GM23338 (cell line): ENCODE results near the gene CLEC4E. TPM values are rescaled to one million over a fixed set of nuclear protein-coding genes. Genes with fewer than 3 reads are reported as not detected.

ENCODE experiments used
- ATAC-seq: fragments of 200-7000 bp; cut with Tn5 transposase; 3 replicates; pipeline ENCODE4 v1.9.1; 2020
- DNase-seq: peaks from one replicate; pipeline ENCODE4 v3.0.0-alpha.2; 2015; ENCODE audit warnings: low spot score
- H2AFZ ChIP-seq: fragments of 200-600 bp; sonication (generic); 2 replicates; pipeline ENCODE4 v1.8.0; 2016; ENCODE audit warnings: antibody characterized with exemption, mild to moderate bottlenecking, moderate library complexity
- H3F3A ChIP-seq: fragments of 200-600 bp; sonication (generic); replicated peaks from 2 replicates; pipeline ENCODE4 v1.8.0; 2017; ENCODE audit warnings: antibody characterized with exemption, mixed run types, low read depth
- H3K27ac ChIP-seq: fragments of 200-600 bp; sonication (generic); 2 replicates; pipeline ENCODE4 v1.6.1; 2016; ENCODE audit warnings: low read depth
- H3K27me3 ChIP-seq: fragments of 200-600 bp; sonication (generic); 2 replicates; pipeline ENCODE4 v1.8.0; 2016; ENCODE audit warnings: mild to moderate bottlenecking, mixed run types, moderate library complexity; ENCODE audit not compliant: insufficient read depth
- H3K36me3 ChIP-seq: fragments of 200-600 bp; sonication (generic); 2 replicates; pipeline ENCODE4 v1.8.0; 2016; ENCODE audit warnings: mild to moderate bottlenecking; ENCODE audit not compliant: insufficient read depth
- H3K4me1 ChIP-seq: fragments of 200-600 bp; sonication (generic); 2 replicates; pipeline ENCODE4 v1.8.0; 2016; ENCODE audit warnings: mild to moderate bottlenecking, moderate library complexity; ENCODE audit not compliant: insufficient read depth
- H3K4me2 ChIP-seq: fragments of 200-600 bp; sonication (generic); 2 replicates; pipeline ENCODE4 v1.7.1; 2017; ENCODE audit warnings: mixed run types
- H3K4me3 ChIP-seq: fragments of 200-600 bp; sonication (generic); 2 replicates; pipeline ENCODE4 v1.6.1; 2016; ENCODE audit warnings: mixed run types
- H3K79me2 ChIP-seq: fragments of 200-600 bp; sonication (generic); replicated peaks from 2 replicates; pipeline ENCODE4 v1.8.0; 2017; ENCODE audit warnings: mild to moderate bottlenecking; ENCODE audit not compliant: insufficient read depth
- H3K9me2 ChIP-seq: fragments of 200-600 bp; sonication (generic); 2 replicates; pipeline ENCODE4 v1.8.0; 2017; ENCODE audit not compliant: insufficient read depth
- H4K20me1 ChIP-seq: fragments of 200-600 bp; sonication (generic); replicated peaks from 2 replicates; pipeline ENCODE4 v1.8.0; 2017; ENCODE audit warnings: mild to moderate bottlenecking; ENCODE audit not compliant: insufficient read depth
- H3K27ac Mint-ChIP-seq: 2 replicates; pipeline ENCODE4 v1.8.0; 2020; ENCODE audit warnings: inconsistent platforms, mild to moderate bottlenecking, moderate library complexity, mixed read lengths
- H3K27me3 Mint-ChIP-seq: 3 replicates; pipeline ENCODE4 v1.8.0; 2022; ENCODE audit warnings: low read depth, mild to moderate bottlenecking, moderate library complexity, mixed read lengths, inconsistent platforms; ENCODE audit not compliant: insufficient read depth, poor library complexity
- H3K36me3 Mint-ChIP-seq: 3 replicates; pipeline ENCODE4 v1.8.0; 2021; ENCODE audit warnings: low read depth, mild to moderate bottlenecking, inconsistent platforms, moderate library complexity, mixed read lengths
- H3K4me1 Mint-ChIP-seq: 3 replicates; pipeline ENCODE4 v1.8.0; 2020; ENCODE audit warnings: mild to moderate bottlenecking, inconsistent platforms, mixed read lengths
- H3K4me3 Mint-ChIP-seq: 3 replicates; pipeline ENCODE4 v1.8.0; 2021; ENCODE audit warnings: moderate library complexity, mild to moderate bottlenecking, inconsistent platforms, mixed read lengths
- H3K9me3 Mint-ChIP-seq: 3 replicates; pipeline ENCODE4 v1.8.0; 2020; ENCODE audit warnings: moderate library complexity, mild to moderate bottlenecking, inconsistent platforms, mixed read lengths
- CREB1 ChIP-seq: fragments of 250-450 bp; sonication (Bioruptor Pico); IDR thresholded peaks from 2 replicates; pipeline ENCODE4 v1.5.0; 2020; ENCODE audit warnings: low read depth, mild to moderate bottlenecking, moderate library complexity
- EZH2 ChIP-seq: fragments of 200-600 bp; sonication (generic); IDR thresholded peaks from one replicate; pipeline ENCODE4 v1.8.0; 2017; ENCODE audit warnings: antibody characterized with exemption, mild to moderate bottlenecking, low read depth; ENCODE audit not compliant: unreplicated experiment
- EZH2phosphoT487 ChIP-seq: fragments of 200-600 bp; sonication (generic); IDR thresholded peaks from one replicate; pipeline ENCODE4 v1.8.1; 2018; ENCODE audit warnings: antibody characterized with exemption; ENCODE audit not compliant: unreplicated experiment
- JUNB ChIP-seq: IDR thresholded peaks from one replicate; pipeline ENCODE4 v1.6.1; 2016; ENCODE audit warnings: antibody characterized with exemption; ENCODE audit not compliant: unreplicated experiment
- NANOG ChIP-seq: IDR thresholded peaks from 2 replicates; pipeline ENCODE4 v1.6.1; 2016; ENCODE audit warnings: antibody characterized with exemption, borderline replicate concordance
- POLR2AphosphoS5 ChIP-seq: IDR thresholded peaks from 2 replicates; pipeline ENCODE4 v1.6.1; 2016; ENCODE audit warnings: antibody characterized with exemption, low read depth
- REST ChIP-seq: IDR thresholded peaks from one replicate; pipeline ENCODE4 v1.6.1; 2018; ENCODE audit warnings: antibody characterized with exemption; ENCODE audit not compliant: unreplicated experiment
- STAT1 ChIP-seq: IDR thresholded peaks from one replicate; pipeline ENCODE4 v1.6.1; 2016; ENCODE audit warnings: antibody characterized with exemption; ENCODE audit not compliant: unreplicated experiment
- ZNF114 ChIP-seq: fragments of 250-450 bp; sonication (Bioruptor Pico); IDR thresholded peaks from 2 replicates; pipeline ENCODE4 v1.5.0; 2020; ENCODE audit warnings: mild to moderate bottlenecking, moderate library complexity
- ZNF331 ChIP-seq: fragments of 250-450 bp; sonication (Bioruptor Pico); IDR thresholded peaks from 2 replicates; pipeline ENCODE4 v1.5.0; 2020; ENCODE audit warnings: low read depth, mild to moderate bottlenecking, moderate library complexity
- polyA plus RNA-seq: library from polyadenylated mRNA; unstranded; fragments of >200 nt; fragmentation: Nextera tagmentation; extraction: Ambion mirVana; gene quantifications from 2 replicates; pipeline ENCODE4 v1.2.1, GENCODE V29; 2016
- total RNA-seq: library from RNA; depleted of rRNA; stranded (reverse); fragments of >200 nt; shearing (Covaris generic); gene quantifications from 2 replicates; pipeline ENCODE4 v1.2.3, GENCODE V29; 2014
- TF ChIP-seq, protein P1 (sequence below), 2 experiments: fragments of 200-600 bp in 1 of 2; sonication (generic) in 1 of 2; conservative IDR thresholded peaks; 2 replicates each; pipeline versions ENCODE4 v1.5.1 to v1.6.1; 2016 to 2017; ENCODE audit warnings: antibody characterized with exemption in 2 of 2, low read depth in 2 of 2, mild to moderate bottlenecking in 2 of 2, moderate library complexity in 1 of 2
- TF ChIP-seq, protein P2 (sequence below): IDR thresholded peaks from 2 replicates; pipeline ENCODE4 v1.6.1; 2016; ENCODE audit warnings: antibody characterized with exemption
- TF ChIP-seq, protein P3 (sequence below): fragments of 250-450 bp; sonication (Bioruptor Pico); IDR thresholded peaks from 2 replicates; pipeline ENCODE4 v1.5.0; 2020; ENCODE audit warnings: mild to moderate bottlenecking, moderate library complexity

The CLEC4E gene
- total and polyA plus RNA-seq, 2 experiments from 2014 or later = not detected

- no peak overlapping the region; the same call in 1 of the 2 replicates for H3K27ac Mint-ChIP-seq
Observed at GRCh38 chr12:8563356-8563755, 22.7 kb upstream of the CLEC4E start.

More at GRCh38 chr12:8563356-8563755, 22.7 kb upstream of the CLEC4E start:
- Histone ChIP-seq H4K20me1 (no peaks in the 10 kb centered on the region), H2AFZ (no peak overlapping the region), H3K27ac (peak overlapping the region; percentile 68), H3K4me2 (peak overlapping the region; percentile 8; the same call in 1 of the 2 replicates), H3F3A (no peaks in the 10 kb centered on the region), H3K79me2 (no peaks in the 10 kb centered on the region), H3K4me1 (peaks cover 29% of the 10 kb centered on the region), H3K27me3 (no peaks in the 10 kb centered on the region), H3K9me2 (no peaks in the 10 kb centered on the region), H3K36me3 (no peaks in the 10 kb centered on the region), H3K4me3 (no peak overlapping the region)
- DNase-seq (peak; percentile 33), ATAC-seq (peak; percentile 72)
- Mint-ChIP-seq H3K27me3 (no peaks in the 10 kb centered on the region), H3K9me3 (peaks cover 26% of the 10 kb centered on the region), H3K4me1 (peaks cover 28% of the 10 kb centered on the region), H3K36me3 (peaks cover 19% of the 10 kb centered on the region), H3K4me3 (peak overlapping the region; percentile 6; the same call in 1 of the 3 replicates)
- no peak for TF ChIP-seq CREB1
- TF ChIP-seq REST = no peak
- TF ChIP-seq POLR2AphosphoS5 = no peak
- no peak for TF ChIP-seq STAT1
- TF ChIP-seq ZNF114 (CRISPR knock-in tag) = no peak
- TF ChIP-seq EZH2 = no peak
- no peak for TF ChIP-seq EZH2phosphoT487
- no peak for TF ChIP-seq ZNF331 (CRISPR knock-in tag)
- TF ChIP-seq, protein P1, sequence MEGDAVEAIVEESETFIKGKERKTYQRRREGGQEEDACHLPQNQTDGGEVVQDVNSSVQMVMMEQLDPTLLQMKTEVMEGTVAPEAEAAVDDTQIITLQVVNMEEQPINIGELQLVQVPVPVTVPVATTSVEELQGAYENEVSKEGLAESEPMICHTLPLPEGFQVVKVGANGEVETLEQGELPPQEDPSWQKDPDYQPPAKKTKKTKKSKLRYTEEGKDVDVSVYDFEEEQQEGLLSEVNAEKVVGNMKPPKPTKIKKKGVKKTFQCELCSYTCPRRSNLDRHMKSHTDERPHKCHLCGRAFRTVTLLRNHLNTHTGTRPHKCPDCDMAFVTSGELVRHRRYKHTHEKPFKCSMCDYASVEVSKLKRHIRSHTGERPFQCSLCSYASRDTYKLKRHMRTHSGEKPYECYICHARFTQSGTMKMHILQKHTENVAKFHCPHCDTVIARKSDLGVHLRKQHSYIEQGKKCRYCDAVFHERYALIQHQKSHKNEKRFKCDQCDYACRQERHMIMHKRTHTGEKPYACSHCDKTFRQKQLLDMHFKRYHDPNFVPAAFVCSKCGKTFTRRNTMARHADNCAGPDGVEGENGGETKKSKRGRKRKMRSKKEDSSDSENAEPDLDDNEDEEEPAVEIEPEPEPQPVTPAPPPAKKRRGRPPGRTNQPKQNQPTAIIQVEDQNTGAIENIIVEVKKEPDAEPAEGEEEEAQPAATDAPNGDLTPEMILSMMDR (conservative IDR thresholded peaks at IDR 0.05; ENCODE audit: low read depth in 2 of 2) = no peak
- TF ChIP-seq JUNB = no peak
- TF ChIP-seq, protein P2, sequence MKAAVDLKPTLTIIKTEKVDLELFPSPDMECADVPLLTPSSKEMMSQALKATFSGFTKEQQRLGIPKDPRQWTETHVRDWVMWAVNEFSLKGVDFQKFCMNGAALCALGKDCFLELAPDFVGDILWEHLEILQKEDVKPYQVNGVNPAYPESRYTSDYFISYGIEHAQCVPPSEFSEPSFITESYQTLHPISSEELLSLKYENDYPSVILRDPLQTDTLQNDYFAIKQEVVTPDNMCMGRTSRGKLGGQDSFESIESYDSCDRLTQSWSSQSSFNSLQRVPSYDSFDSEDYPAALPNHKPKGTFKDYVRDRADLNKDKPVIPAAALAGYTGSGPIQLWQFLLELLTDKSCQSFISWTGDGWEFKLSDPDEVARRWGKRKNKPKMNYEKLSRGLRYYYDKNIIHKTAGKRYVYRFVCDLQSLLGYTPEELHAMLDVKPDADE = no peak
- no peak for TF ChIP-seq NANOG
- TF ChIP-seq, protein P3, sequence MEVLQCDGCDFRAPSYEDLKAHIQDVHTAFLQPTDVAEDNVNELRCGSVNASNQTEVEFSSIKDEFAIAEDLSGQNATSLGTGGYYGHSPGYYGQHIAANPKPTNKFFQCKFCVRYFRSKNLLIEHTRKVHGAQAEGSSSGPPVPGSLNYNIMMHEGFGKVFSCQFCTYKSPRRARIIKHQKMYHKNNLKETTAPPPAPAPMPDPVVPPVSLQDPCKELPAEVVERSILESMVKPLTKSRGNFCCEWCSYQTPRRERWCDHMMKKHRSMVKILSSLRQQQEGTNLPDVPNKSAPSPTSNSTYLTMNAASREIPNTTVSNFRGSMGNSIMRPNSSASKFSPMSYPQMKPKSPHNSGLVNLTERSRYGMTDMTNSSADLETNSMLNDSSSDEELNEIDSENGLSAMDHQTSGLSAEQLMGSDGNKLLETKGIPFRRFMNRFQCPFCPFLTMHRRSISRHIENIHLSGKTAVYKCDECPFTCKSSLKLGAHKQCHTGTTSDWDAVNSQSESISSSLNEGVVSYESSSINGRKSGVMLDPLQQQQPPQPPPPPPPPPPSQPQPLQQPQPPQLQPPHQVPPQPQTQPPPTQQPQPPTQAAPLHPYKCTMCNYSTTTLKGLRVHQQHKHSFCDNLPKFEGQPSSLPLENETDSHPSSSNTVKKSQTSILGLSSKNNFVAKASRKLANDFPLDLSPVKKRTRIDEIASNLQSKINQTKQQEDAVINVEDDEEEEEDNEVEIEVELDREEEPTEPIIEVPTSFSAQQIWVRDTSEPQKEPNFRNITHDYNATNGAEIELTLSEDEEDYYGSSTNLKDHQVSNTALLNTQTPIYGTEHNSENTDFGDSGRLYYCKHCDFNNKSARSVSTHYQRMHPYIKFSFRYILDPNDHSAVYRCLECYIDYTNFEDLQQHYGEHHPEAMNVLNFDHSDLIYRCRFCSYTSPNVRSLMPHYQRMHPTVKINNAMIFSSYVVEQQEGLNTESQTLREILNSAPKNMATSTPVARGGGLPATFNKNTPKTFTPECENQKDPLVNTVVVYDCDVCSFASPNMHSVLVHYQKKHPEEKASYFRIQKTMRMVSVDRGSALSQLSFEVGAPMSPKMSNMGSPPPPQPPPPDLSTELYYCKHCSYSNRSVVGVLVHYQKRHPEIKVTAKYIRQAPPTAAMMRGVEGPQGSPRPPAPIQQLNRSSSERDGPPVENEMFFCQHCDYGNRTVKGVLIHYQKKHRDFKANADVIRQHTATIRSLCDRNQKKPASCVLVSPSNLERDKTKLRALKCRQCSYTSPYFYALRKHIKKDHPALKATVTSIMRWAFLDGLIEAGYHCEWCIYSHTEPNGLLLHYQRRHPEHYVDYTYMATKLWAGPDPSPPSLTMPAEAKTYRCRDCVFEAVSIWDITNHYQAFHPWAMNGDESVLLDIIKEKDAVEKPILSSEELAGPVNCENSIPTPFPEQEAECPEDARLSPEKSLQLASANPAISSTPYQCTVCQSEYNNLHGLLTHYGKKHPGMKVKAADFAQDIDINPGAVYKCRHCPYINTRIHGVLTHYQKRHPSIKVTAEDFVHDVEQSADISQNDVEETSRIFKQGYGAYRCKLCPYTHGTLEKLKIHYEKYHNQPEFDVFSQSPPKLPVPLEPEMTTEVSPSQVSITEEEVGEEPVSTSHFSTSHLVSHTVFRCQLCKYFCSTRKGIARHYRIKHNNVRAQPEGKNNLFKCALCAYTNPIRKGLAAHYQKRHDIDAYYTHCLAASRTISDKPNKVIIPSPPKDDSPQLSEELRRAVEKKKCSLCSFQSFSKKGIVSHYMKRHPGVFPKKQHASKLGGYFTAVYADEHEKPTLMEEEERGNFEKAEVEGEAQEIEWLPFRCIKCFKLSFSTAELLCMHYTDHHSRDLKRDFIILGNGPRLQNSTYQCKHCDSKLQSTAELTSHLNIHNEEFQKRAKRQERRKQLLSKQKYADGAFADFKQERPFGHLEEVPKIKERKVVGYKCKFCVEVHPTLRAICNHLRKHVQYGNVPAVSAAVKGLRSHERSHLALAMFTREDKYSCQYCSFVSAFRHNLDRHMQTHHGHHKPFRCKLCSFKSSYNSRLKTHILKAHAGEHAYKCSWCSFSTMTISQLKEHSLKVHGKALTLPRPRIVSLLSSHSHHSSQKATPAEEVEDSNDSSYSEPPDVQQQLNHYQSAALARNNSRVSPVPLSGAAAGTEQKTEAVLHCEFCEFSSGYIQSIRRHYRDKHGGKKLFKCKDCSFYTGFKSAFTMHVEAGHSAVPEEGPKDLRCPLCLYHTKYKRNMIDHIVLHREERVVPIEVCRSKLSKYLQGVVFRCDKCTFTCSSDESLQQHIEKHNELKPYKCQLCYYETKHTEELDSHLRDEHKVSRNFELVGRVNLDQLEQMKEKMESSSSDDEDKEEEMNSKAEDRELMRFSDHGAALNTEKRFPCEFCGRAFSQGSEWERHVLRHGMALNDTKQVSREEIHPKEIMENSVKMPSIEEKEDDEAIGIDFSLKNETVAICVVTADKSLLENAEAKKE (CRISPR knock-in tag) = no peak
